ENCODE measurements around the gene TSPEAR. TPM values are rescaled to one million over a fixed set of nuclear protein-coding genes. Genes with fewer than 3 reads are reported as not detected.

Gene TSPEAR
- total and polyA plus RNA-seq, 12 donors: under 0.01 to 3.4 (median 1.0) TPM; not detected in 3

DNA sequence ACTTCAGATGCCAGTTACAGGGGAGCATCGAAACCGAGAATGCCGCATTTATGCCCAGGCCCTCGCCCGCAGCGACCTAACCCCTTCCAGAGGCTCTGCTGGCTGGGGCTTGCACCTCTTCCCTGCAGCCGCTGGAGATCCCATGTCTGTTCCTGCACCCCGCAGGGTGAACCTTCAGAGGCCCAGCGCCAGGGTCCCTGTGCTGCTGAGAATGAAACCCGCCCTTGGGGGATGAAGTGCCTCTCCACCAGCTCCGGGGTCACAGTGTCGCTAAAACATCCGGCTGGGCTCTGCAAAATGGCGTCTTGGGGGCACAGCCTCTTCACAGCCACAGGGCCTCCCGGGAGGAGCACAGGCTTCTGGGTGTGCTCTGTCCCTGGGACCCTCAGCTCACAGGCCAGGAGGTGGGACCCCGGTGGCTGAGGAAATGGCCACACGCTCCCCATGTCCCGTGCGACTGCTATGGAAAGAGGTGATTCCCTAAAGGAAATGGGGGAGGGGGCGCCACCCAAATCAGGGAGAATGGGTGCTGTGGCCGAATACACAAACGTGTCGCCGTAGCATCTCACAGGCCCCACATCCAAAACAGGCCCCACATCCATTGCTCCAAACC, 39.9 kb upstream of the TSPEAR start:
- Histone ChIP-seq H3K9me3 (peaks cover 0 to 23% (median 6%) of the 10 kb centered on the region in 11 donors), H3K27me3 (peaks cover 0 to 30% (median 25%) of the 10 kb centered on the region in 7 donors), H3K27ac (no peak overlapping the region), H3K36me3 (no peaks in the 10 kb centered on the region), H3K4me3 (no peak overlapping the region), H3K4me1 (peaks cover 0 to 7% (median 3%) of the 10 kb centered on the region in 9 donors)
- 75 to 86% methylated on average over 24 of the region's 24 CpGs for WGBS, 2 donors
- TF ChIP-seq, protein P1, sequence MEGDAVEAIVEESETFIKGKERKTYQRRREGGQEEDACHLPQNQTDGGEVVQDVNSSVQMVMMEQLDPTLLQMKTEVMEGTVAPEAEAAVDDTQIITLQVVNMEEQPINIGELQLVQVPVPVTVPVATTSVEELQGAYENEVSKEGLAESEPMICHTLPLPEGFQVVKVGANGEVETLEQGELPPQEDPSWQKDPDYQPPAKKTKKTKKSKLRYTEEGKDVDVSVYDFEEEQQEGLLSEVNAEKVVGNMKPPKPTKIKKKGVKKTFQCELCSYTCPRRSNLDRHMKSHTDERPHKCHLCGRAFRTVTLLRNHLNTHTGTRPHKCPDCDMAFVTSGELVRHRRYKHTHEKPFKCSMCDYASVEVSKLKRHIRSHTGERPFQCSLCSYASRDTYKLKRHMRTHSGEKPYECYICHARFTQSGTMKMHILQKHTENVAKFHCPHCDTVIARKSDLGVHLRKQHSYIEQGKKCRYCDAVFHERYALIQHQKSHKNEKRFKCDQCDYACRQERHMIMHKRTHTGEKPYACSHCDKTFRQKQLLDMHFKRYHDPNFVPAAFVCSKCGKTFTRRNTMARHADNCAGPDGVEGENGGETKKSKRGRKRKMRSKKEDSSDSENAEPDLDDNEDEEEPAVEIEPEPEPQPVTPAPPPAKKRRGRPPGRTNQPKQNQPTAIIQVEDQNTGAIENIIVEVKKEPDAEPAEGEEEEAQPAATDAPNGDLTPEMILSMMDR (IDR thresholded peaks at IDR 0.05): no peak
- intact Hi-C loops (cut with DNase I): no loop called here
- DNase-seq: no peak
- ATAC-seq: no peak

GRCh38 chr21:44750675-44751025, 39.3 kb upstream of the TSPEAR start:
- Histone ChIP-seq H3K9me3 (peaks cover 0 to 17% (median 6%) of the 10 kb centered on the region in 11 donors), H3K27ac (no peak overlapping the region), H3K4me1 (peaks cover 0 to 7% (median 3%) of the 10 kb centered on the region in 9 donors), H3K36me3 (no peaks in the 10 kb centered on the region), H3K27me3 (peaks cover 0 to 30% (median 25%) of the 10 kb centered on the region in 7 donors), H3K4me3 (no peak overlapping the region)
- 29 to 30% methylated on average over 10 to 12 of the region's 12 CpGs for WGBS, 2 donors
- DNase-seq (no peak), ATAC-seq (no peak)
- intact Hi-C loops (cut with DNase I): no loop called here
- TF ChIP-seq, protein P1 (IDR thresholded peaks at IDR 0.05): no peak

DNA sequence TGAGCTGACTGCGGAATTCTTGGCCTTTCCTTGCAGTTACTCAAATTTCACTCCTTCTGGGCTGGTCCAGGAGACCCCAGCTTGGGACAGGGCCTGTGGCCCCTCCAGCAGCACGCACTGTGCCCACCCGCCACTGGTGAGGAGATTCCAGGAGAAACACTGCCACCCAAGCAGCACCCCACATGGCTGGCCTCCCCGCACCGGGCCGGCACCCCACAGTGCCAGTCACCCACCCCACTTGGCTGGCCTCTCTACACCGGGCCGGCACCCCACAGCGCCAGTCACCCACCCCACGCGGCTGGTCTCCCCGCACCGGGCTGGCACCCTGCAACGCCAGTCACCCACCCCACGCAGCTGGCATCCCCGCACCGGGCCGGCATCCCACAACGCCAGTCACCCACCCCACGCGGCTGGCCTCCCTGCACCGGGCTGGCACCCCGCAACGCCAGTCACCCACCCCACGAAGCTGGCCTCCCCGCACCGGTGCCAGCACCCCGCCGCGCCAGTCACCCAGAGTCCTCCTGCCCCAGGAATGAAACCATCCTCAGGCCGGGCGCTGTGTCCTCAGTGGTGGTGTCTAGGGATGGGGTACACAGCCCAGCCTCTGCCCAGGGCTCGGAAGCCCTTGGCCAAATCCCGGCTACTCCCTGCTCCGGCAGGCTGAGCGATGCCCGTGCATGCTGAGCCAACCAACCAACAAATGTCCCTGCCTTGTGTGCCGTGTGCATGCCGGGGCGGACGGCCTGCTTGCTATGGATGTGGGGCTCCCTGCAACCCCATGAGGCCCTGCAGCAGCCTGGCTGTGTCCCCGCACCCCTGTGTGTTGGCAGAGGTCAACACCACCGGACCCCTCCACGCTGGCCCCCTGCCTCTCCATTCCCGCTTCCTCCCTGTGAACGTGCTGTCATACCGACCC, 38.6 kb upstream of the TSPEAR start:
- Histone ChIP-seq H3K27ac (no peak overlapping the region), H3K9me3 (peaks cover 0 to 13% (median 3%) of the 10 kb centered on the region in 11 donors), H3K36me3 (no peaks in the 10 kb centered on the region), H3K4me1 (peaks cover 0 to 7% (median 2%) of the 10 kb centered on the region in 9 donors), H3K4me3 (no peak overlapping the region), H3K27me3 (peaks cover 0 to 30% (median 25%) of the 10 kb centered on the region in 7 donors)
- TF ChIP-seq, protein P1 (IDR thresholded peaks at IDR 0.05): no peak
- DNase-seq (no peak), ATAC-seq (peak in 2 of 8 donors; percentile 14 to 58)
- WGBS, 2 donors: 85 to 89% methylated on average over 39 to 47 of the region's 47 CpGs
- intact Hi-C loops (cut with DNase I): loop anchor here in 1 of 10 donors (10.0 kb wide), 1 partner anchor 135 kb away; the partner anchor contains the start of gene KRTAP10-8

DNA sequence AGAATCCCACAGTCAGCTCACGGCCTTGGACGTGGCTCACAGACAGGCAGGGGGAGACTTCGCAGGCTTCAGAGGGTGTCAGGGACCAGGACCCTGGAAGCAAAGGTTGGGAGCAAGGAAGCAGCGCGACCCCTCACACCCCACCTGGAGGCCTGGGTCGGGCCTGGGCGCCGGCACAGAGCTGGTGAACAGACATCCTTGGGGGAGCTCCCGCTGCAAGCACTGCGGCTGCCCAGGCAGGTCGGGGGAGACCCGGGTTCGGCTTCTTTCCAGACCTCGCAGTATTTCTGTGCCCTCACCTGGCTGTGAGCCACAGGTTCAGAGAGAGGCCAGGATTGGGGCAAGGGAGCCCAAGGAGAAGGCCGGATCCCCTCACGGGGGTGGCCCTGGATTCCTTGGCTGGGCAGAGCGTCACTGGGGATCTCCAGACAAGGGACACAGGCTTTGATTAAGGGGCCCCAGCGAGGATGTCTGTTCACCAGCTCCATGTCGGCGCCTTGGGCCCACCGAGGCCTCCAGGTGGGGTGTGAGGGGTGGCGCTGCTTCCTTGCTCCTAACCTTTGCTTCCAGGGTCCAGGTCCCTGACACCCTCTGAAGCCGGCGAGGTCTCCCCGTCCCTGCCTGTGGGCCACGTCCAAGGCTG, 37.9 kb upstream of the TSPEAR start:
- TF ChIP-seq, protein P1 (IDR thresholded peaks at IDR 0.05): no peak
- Histone ChIP-seq H3K27ac (no peak overlapping the region), H3K4me1 (peaks cover 0 to 7% (median 0%) of the 10 kb centered on the region in 9 donors), H3K27me3 (peaks cover 0 to 30% (median 25%) of the 10 kb centered on the region in 7 donors), H3K36me3 (no peaks in the 10 kb centered on the region), H3K4me3 (no peak overlapping the region), H3K9me3 (peaks cover 0 to 5% (median 0%) of the 10 kb centered on the region in 11 donors)
- DNase-seq: no peak
- no peak for ATAC-seq
- 63 to 67% methylated on average over 26 of the region's 26 CpGs for WGBS, 2 donors
- intact Hi-C loops (cut with DNase I): loop anchor here in 1 of 10 donors (10.0 kb wide), 1 partner anchor 134 kb away; the partner anchor contains the start of gene KRTAP10-8
